Diencephalon (tissue), 1 donor: ENCODE results near the gene SLC2A13. TPM values are rescaled to one million over a fixed set of nuclear protein-coding genes. Genes with fewer than 3 reads are reported as not detected.

Experiments used
- small RNA-seq: library from RNA; depleted of rRNA; stranded (forward); fragments of <200 nt; gene quantifications from one replicate; pipeline ENCODE3, GENCODE V24; 2014
- total RNA-seq: library from RNA; depleted of rRNA; stranded (reverse); fragments of >200 nt; gene quantifications from one replicate; pipeline ENCODE4 v1.2.3, GENCODE V29; 2014

Gene SLC2A13
- total RNA-seq, result 127 TPM

GRCh38 chr12:40105515-40106201, at the start of gene SLC2A13:
TSS of gene SLC2A13 (minus strand) at chr12:40106081. CDS start at chr12:40105808, 273 bp downstream.

Small RNAs within 50 kb of the gene (small RNA-seq; reads per million reads assigned to genes)
- not detected for gene RF00414

Other genes starting within 250 kb of the SLC2A13 start
- gene LRRK2, start 118.9 kb upstream of the SLC2A13 start, total RNA-seq, result 14.3 TPM